Endothelial cell of umbilical vein (primary cell): ENCODE measurements around the gene SLC2A2. TPM values are rescaled to one million over a fixed set of nuclear protein-coding genes. Genes with fewer than 3 reads are reported as not detected.

ENCODE experiments used
- BruUV-seq: library from RNA; stranded (reverse); fragments of 400-500 nt; replicated peaks from 2 replicates; lab custom pipeline; 2021; lab: Mats Ljungman, UMichigan
- CTCF ChIA-PET: fragments of 300-600, 350-600 bp; sonication (Branson Sonifier 250); formaldehyde crosslinking; loops from one replicate; lab custom pipeline; 2021; ENCODE audit warnings: antibody characterized with exemption, inconsistent platforms; lab: Charles Lee
- POLR2A ChIA-PET: fragments of 300-600, 350-600 bp; sonication (Branson Sonifier 250); formaldehyde crosslinking; loops from one replicate; lab custom pipeline; 2021; ENCODE audit warnings: antibody characterized with exemption, inconsistent platforms; lab: Charles Lee
- DNase-seq: peaks from one replicate; pipeline ENCODE4 v3.0.0-alpha.2; 2011; ENCODE audit warnings: low read depth, low spot score
- FAIRE-seq: peaks from 2 replicates; lab custom pipeline; 2011; peaks lifted over from hg19 to GRCh38; lab: Jason Lieb, UNC
- H2AFZ ChIP-seq: 2 replicates; pipeline ENCODE4 v1.6.0; 2012; ENCODE audit warnings: low read depth, low read length, control low read depth, inconsistent platforms
- H3K27ac ChIP-seq: 2 replicates; pipeline ENCODE4 v1.5.1; 2011; ENCODE audit warnings: low read depth, mild to moderate bottlenecking, control low read depth, low read length, moderate library complexity; ENCODE audit not compliant: insufficient read depth
- H3K27me3 ChIP-seq, 2 experiments: 2 replicates each; pipeline versions ENCODE4 v1.6.0 to v1.6.1; 2011; ENCODE audit warnings: low read length in 2 of 2, mixed read lengths in 1 of 2; ENCODE audit not compliant: control insufficient read depth in 2 of 2, insufficient read depth in 2 of 2
- H3K36me3 ChIP-seq, 2 experiments: 2 replicates in 1 of 2; 3 replicates in 1 of 2; pipeline ENCODE4 v1.5.1; 2011; ENCODE audit warnings: low read length in 2 of 2, mild to moderate bottlenecking in 1 of 2, moderate library complexity in 1 of 2; ENCODE audit not compliant: control insufficient read depth in 2 of 2, insufficient read depth in 2 of 2; ENCODE audit errors: extremely low read depth in 1 of 2
- H3K4me1 ChIP-seq: 3 replicates; pipeline ENCODE4 v1.5.1; 2011; ENCODE audit warnings: mild to moderate bottlenecking, low read length; ENCODE audit not compliant: control insufficient read depth, insufficient read depth; ENCODE audit errors: extremely low read depth
- H3K4me2 ChIP-seq: 2 replicates; pipeline ENCODE4 v1.6.1; 2011; ENCODE audit warnings: low read length, control low read depth, mixed read lengths; ENCODE audit not compliant: insufficient read depth
- H3K4me3 ChIP-seq, 3 experiments: fragments of 200-600 bp in 1 of 3; sonication (generic), shearing (Covaris generic) in 1 of 3; replicated peaks in 1 of 3; 2 replicates each; pipeline ENCODE4 v1.5.1; 2011 to 2016; ENCODE audit warnings: control low read depth in 3 of 3, low read length in 3 of 3, mild to moderate bottlenecking in 2 of 3, inconsistent platforms in 1 of 3, low read depth in 1 of 3, moderate library complexity in 1 of 3; ENCODE audit not compliant: insufficient read depth in 1 of 3
- H3K79me2 ChIP-seq: 2 replicates; pipeline ENCODE4 v1.6.0; 2012; ENCODE audit warnings: low read length, inconsistent platforms; ENCODE audit not compliant: control insufficient read depth, insufficient read depth
- H3K9ac ChIP-seq: replicated peaks from 2 replicates; pipeline ENCODE3; 2011; ENCODE audit warnings: low read length, control low read depth; ENCODE audit not compliant: insufficient read depth; ENCODE audit errors: extremely low read depth
- H3K9me1 ChIP-seq: replicated peaks from 3 replicates; pipeline ENCODE4 v1.6.0; 2011; ENCODE audit warnings: mild to moderate bottlenecking, low read length; ENCODE audit not compliant: control insufficient read depth, insufficient read depth; ENCODE audit errors: extremely low read depth
- H3K9me3 ChIP-seq: replicated peaks from 2 replicates; pipeline ENCODE4 v1.5.1; 2012; ENCODE audit warnings: low read length, inconsistent platforms; ENCODE audit not compliant: control insufficient read depth, insufficient read depth
- H4K20me1 ChIP-seq: replicated peaks from 2 replicates; pipeline ENCODE3; 2011; ENCODE audit warnings: mild to moderate bottlenecking, low read length; ENCODE audit not compliant: control insufficient read depth, insufficient read depth; ENCODE audit errors: extremely low read depth
- FOS ChIP-seq: IDR thresholded peaks from 2 replicates; pipeline ENCODE4 v1.6.1; 2011; ENCODE audit warnings: mild to moderate bottlenecking, low read length, moderate library complexity, borderline replicate concordance; ENCODE audit not compliant: insufficient read depth
- MYC ChIP-seq: IDR thresholded peaks from one replicate; pipeline ENCODE4 v1.6.1; 2011; ENCODE audit warnings: mild to moderate bottlenecking, low read depth, low read length
- dilution Hi-C: fragments of 300-500 bp; cut with MboI; formaldehyde crosslinking; loops from one replicate; pipeline ENCODE4 v1.15.0; 2019; ENCODE audit warnings: low sequenced_read_pairs; ENCODE audit not compliant: extremely low pct_ligation_motif_present
- intact Hi-C: fragments of 100-400 bp; cut with micrococcal nuclease; formaldehyde crosslinking; loops from one replicate; pipeline ENCODE4 v1.10.0; 2022
- polyA plus RNA-seq, 4 experiments: library from polyadenylated mRNA; depleted of rRNA in 3 of 4; stranded (reverse) in 3 of 4; unstranded in 1 of 4; fragments of >200 nt; gene quantifications; 2 replicates each; pipeline versions ENCODE4 v1.2.1 to v1.2.3, GENCODE V29; 2011 to 2012; ENCODE audit warnings: missing spikeins in 1 of 4
- total RNA-seq: library from RNA; stranded (reverse); gene quantifications from 2 replicates; pipeline ENCODE4 v1.2.3, GENCODE V29; 2021
- TF ChIP-seq, protein P1 (sequence below): IDR thresholded peaks from 2 replicates; pipeline ENCODE4 v1.6.1; 2011; ENCODE audit not compliant: insufficient read depth, insufficient read length

The SLC2A2 gene
- total and polyA plus RNA-seq, 2 donors (not counting 3 experiments of a cell fraction or from before 2014, with no cell fraction given), result not detected

DNA sequence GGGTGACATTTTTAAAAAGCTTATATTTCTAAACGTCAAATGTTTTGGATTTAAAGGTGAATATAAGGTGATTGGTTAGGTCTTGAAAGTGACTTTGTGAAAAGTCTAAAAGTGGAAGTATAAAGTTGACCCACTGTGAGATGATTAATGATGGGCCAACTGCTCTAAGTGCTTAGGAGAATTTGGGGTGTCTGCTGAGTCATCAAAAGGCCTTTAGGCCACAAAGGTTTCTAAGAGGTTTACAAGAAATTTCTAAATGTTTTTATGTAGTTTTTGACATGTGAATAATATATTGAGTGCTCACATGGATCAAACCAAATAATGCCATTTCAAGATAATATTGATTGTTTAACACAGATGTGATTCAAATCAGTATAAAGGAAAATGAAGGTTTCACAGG, 39.2 kb upstream of the SLC2A2 start:
- POLR2A ChIA-PET, result no interaction called here

DNA sequence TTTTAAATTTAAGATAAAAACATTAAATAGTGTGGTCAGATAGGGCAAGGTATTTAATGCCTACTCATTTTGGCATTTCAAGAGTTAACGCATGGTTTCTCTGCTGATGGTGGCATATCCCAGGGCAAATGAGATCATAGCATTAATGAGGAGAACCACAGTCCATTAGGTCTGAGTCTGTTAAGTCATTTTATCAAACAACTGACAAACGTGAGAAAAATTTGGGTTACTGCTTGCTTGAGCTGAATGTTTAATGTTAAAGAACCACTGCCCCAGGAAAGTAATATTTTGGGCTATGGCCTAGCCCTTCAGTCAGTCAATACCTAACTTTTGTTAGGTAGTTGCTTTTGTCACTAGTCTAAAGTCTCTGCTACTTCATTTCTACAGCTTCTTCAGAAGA, 37.9 kb upstream of the SLC2A2 start:
- no peaks in the 10 kb centered on the region for H3K9me3 ChIP-seq
- no TSS peak for BruUV-seq
- no peaks in the 10 kb centered on the region for H3K9me1 ChIP-seq
- no peaks in the 10 kb centered on the region for H3K27me3 ChIP-seq
- no peak overlapping the region for H3K9ac ChIP-seq
- H3K36me3 ChIP-seq, result peaks cover 2 to 4% of the 10 kb centered on the region in 2 experiments
- POLR2A ChIA-PET, result no interaction called here
- intact Hi-C loops (no loop called here), dilution Hi-C loops (no loop called here)
- H3K4me1 ChIP-seq, result no peaks in the 10 kb centered on the region
- DNase-seq (no peak), FAIRE-seq (no peak)
- no peak overlapping the region for H3K4me3 ChIP-seq
- no peaks in the 10 kb centered on the region for H4K20me1 ChIP-seq
- CTCF ChIA-PET, result no interaction called here
- H3K79me2 ChIP-seq, result no peaks in the 10 kb centered on the region
- no peak overlapping the region for H3K27ac ChIP-seq
- TF ChIP-seq, protein P1, sequence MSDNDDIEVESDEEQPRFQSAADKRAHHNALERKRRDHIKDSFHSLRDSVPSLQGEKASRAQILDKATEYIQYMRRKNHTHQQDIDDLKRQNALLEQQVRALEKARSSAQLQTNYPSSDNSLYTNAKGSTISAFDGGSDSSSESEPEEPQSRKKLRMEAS, result no peak
- H2AFZ ChIP-seq, result no peak overlapping the region
- H3K4me2 ChIP-seq, result no peak overlapping the region

More for the DNA sequence above, 39.2 kb upstream of the SLC2A2 start:
- TF ChIP-seq FOS (no peak), MYC (no peak)
- no peak for FAIRE-seq
- no peak overlapping the region for H3K4me3 ChIP-seq
- H3K36me3 ChIP-seq, result peaks cover 4 to 8% of the 10 kb centered on the region in 2 experiments
- no TSS peak for BruUV-seq
- H3K9me1 ChIP-seq, result no peaks in the 10 kb centered on the region
- no peaks in the 10 kb centered on the region for H3K79me2 ChIP-seq
- no peak overlapping the region for H3K9ac ChIP-seq
- no peak for DNase-seq
- CTCF ChIA-PET, result no interaction called here
- intact Hi-C loops (no loop called here), dilution Hi-C loops (no loop called here)
- H3K9me3 ChIP-seq, result no peaks in the 10 kb centered on the region
- no peaks in the 10 kb centered on the region for H3K27me3 ChIP-seq
- no peak overlapping the region for H3K4me2 ChIP-seq
- no peak overlapping the region for H3K27ac ChIP-seq
- H4K20me1 ChIP-seq, result no peaks in the 10 kb centered on the region
- H2AFZ ChIP-seq, result no peak overlapping the region
- H3K4me1 ChIP-seq, result no peaks in the 10 kb centered on the region
